CD4-positive, alpha-beta T cell treated with Interferon alpha-2 for 1 hour (primary cell): ENCODE results near the gene MAD1L1.
"Not testable (repeated sequence)": the region's sequence is repeated elsewhere in the genome, so short reads cannot be mapped to it uniquely, and the experiment has no call there.

Source experiments
- DNase-seq, 2 donors: peaks; one replicate each; pipeline ENCODE4 v3.0.0-alpha.2; 2020 to 2022

MAD1L1 gene

GRCh38 chr7:1818575-1819258 lies 414.0 kb downstream of the MAD1L1 start:
- DNase-seq: no peak

- no peak for DNase-seq
These were observed 415.6 kb downstream of the MAD1L1 start for GRCh38 chr7:1817061-1817712.

- DNase-seq: not testable (repeated sequence)
These were observed 416.3 kb downstream of the MAD1L1 start for GRCh38 chr7:1816451-1816850.

GRCh38 chr7:1815551-1816281 lies 417.0 kb downstream of the MAD1L1 start:
- DNase-seq: not testable (repeated sequence)

- no peak for DNase-seq
These were observed 417.7 kb downstream of the MAD1L1 start for GRCh38 chr7:1815051-1815481.

- no peak for DNase-seq
These were observed 418.5 kb downstream of the MAD1L1 start for GRCh38 chr7:1814089-1814811.

- DNase-seq: no peak
These were observed 419.2 kb downstream of the MAD1L1 start for GRCh38 chr7:1813394-1814088.

- peak in 1 of 2 donors; percentile 18 for DNase-seq
These were observed 420.0 kb downstream of the MAD1L1 start for GRCh38 chr7:1812509-1813393.

- DNase-seq: no peak
These were observed 420.8 kb downstream of the MAD1L1 start for GRCh38 chr7:1811850-1812508.

- DNase-seq: no peak
These were observed 421.5 kb downstream of the MAD1L1 start for GRCh38 chr7:1810961-1811849.

- no peak for DNase-seq
These were observed 422.2 kb downstream of the MAD1L1 start for GRCh38 chr7:1810521-1810920.

GRCh38 chr7:1809601-1810258 lies 423.0 kb downstream of the MAD1L1 start:
- DNase-seq: no peak

- DNase-seq: no peak
These were observed 423.7 kb downstream of the MAD1L1 start for GRCh38 chr7:1809070-1809469.

- no peak for DNase-seq
These were observed 424.7 kb downstream of the MAD1L1 start for GRCh38 chr7:1807821-1808600.

GRCh38 chr7:1806354-1806753 lies 426.4 kb downstream of the MAD1L1 start:
- no peak for DNase-seq

GRCh38 chr7:1804310-1804709 lies 428.4 kb downstream of the MAD1L1 start:
- no peak for DNase-seq

GRCh38 chr7:1802899-1803298 lies 429.8 kb downstream of the MAD1L1 start:
- DNase-seq: no peak

GRCh38 chr7:1800902-1801301 lies 431.8 kb downstream of the MAD1L1 start:
- DNase-seq: no peak
